GM12878 (cell line): ENCODE data around the gene CLBA1. TPM values are rescaled to one million over a fixed set of nuclear protein-coding genes. Genes with fewer than 3 reads are reported as not detected.

Source experiments
- GATAD2B ChIP-seq: fragments of 450-650 bp; conservative IDR thresholded peaks from 2 replicates; pipeline ENCODE4 v1.6.1; 2017; ENCODE audit warnings: low read depth, mild to moderate bottlenecking, moderate library complexity
- MTA3 ChIP-seq: IDR thresholded peaks from 2 replicates; pipeline ENCODE4 v1.6.1; 2012; ENCODE audit warnings: low read length, inconsistent platforms, borderline replicate concordance
- NBN ChIP-seq: fragments of 450-650 bp; IDR thresholded peaks from 2 replicates; pipeline ENCODE4 v1.6.1; 2016
- SRF ChIP-seq, 2 experiments: IDR thresholded peaks; 2 replicates each; pipeline ENCODE4 v1.6.1; 2011; ENCODE audit warnings: low read depth in 2 of 2, low read length in 2 of 2, mild to moderate bottlenecking in 1 of 2, moderate library complexity in 1 of 2
- TCF7 ChIP-seq: IDR thresholded peaks from 2 replicates; pipeline ENCODE4 v1.6.1; 2014; ENCODE audit warnings: antibody characterized with exemption, borderline replicate concordance
- polyA plus RNA-seq, 11 experiments: library from polyadenylated mRNA; depleted of rRNA in 4 of 11; unstranded in 6 of 11; stranded (reverse) in 5 of 11; fragments of >200 nt; fragmentation: Nextera tagmentation in 4 of 11; fragmentation: Illumina TruSeq in 1 of 11; extraction: Ambion mirVana in 4 of 11; extraction: Trizol in 1 of 11; gene quantifications; 1 replicate in 1 of 11; 2 replicates in 10 of 11; pipeline versions ENCODE4 v1.2.1 to v1.2.3, GENCODE V29; 2011 to 2016; ENCODE audit warnings: inconsistent platforms in 2 of 11, missing spikeins in 2 of 11, low read depth in 1 of 11
- total RNA-seq, 4 experiments: library from RNA; depleted of rRNA in 3 of 4; stranded (reverse); fragments of >200 nt in 3 of 4; fragmentation: Illumina TruSeq in 1 of 4; extraction: Trizol in 1 of 4; gene quantifications; 2 replicates each; pipeline versions ENCODE4 v1.2.1 to v1.2.3, GENCODE V29; 2013 to 2021
- TF ChIP-seq, protein P1 (sequence below): fragments of 450-650 bp; conservative IDR thresholded peaks from 2 replicates; pipeline ENCODE4 v1.6.1; 2017; ENCODE audit warnings: mild to moderate bottlenecking, moderate library complexity
- TF ChIP-seq, protein P2 (sequence below): fragments of 450-650 bp; IDR thresholded peaks from 2 replicates; pipeline ENCODE4 v1.6.1; 2017; ENCODE audit warnings: antibody characterized with exemption, mild to moderate bottlenecking, moderate library complexity

The CLBA1 gene
- total and polyA plus RNA-seq, 10 of the 15 experiments (the other 5 are each of a cell fraction or from before 2014, with no cell fraction given), result 0.07 to 1.1 (median 0.62) TPM; not detected in 1

DNA sequence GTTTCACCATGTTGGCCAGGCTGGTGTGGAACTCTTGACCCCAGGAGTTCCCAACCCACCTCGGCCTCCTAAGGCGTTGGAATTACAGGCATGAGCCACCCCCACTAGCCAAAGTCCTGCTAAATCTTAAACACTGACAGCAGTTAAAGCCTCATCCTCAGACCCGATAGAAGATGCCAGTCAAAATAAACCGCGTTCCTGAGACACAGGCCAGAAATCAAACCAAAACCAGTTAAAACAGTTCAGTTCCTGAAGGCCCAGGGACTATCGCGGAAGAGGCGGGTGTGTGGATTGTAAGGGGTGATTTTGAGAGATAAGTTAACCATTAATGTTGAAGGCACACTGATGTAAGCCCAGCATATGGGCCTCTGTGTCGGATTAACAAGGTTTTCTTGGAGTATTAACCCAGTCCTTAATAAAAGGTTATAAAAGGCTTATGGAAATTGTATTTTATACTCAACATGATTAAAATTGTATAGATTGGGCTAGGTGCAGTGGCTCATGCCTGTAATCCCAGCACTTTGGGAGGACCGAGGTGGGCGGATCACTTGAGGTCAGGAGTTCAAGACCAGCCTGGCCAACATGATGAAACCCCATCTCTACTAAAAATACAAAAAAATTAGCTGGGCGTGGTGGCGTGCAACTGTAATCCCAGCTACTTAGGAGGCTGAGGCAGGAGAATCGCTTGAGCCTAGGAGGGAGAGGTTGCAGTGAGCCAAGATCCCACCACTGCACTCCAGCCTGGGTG is 54.0 kb downstream of the CLBA1 start (continued):
- TF ChIP-seq MTA3, result no peak
- no peak for TF ChIP-seq TCF7
- no peak for TF ChIP-seq NBN
- TF ChIP-seq GATAD2B, result no peak
- TF ChIP-seq, protein P1, sequence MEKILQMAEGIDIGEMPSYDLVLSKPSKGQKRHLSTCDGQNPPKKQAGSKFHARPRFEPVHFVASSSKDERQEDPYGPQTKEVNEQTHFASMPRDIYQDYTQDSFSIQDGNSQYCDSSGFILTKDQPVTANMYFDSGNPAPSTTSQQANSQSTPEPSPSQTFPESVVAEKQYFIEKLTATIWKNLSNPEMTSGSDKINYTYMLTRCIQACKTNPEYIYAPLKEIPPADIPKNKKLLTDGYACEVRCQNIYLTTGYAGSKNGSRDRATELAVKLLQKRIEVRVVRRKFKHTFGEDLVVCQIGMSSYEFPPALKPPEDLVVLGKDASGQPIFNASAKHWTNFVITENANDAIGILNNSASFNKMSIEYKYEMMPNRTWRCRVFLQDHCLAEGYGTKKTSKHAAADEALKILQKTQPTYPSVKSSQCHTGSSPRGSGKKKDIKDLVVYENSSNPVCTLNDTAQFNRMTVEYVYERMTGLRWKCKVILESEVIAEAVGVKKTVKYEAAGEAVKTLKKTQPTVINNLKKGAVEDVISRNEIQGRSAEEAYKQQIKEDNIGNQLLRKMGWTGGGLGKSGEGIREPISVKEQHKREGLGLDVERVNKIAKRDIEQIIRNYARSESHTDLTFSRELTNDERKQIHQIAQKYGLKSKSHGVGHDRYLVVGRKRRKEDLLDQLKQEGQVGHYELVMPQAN, result no peak
- TF ChIP-seq, protein P2, sequence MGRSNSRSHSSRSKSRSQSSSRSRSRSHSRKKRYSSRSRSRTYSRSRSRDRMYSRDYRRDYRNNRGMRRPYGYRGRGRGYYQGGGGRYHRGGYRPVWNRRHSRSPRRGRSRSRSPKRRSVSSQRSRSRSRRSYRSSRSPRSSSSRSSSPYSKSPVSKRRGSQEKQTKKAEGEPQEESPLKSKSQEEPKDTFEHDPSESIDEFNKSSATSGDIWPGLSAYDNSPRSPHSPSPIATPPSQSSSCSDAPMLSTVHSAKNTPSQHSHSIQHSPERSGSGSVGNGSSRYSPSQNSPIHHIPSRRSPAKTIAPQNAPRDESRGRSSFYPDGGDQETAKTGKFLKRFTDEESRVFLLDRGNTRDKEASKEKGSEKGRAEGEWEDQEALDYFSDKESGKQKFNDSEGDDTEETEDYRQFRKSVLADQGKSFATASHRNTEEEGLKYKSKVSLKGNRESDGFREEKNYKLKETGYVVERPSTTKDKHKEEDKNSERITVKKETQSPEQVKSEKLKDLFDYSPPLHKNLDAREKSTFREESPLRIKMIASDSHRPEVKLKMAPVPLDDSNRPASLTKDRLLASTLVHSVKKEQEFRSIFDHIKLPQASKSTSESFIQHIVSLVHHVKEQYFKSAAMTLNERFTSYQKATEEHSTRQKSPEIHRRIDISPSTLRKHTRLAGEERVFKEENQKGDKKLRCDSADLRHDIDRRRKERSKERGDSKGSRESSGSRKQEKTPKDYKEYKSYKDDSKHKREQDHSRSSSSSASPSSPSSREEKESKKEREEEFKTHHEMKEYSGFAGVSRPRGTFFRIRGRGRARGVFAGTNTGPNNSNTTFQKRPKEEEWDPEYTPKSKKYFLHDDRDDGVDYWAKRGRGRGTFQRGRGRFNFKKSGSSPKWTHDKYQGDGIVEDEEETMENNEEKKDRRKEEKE, result no peak
- TF ChIP-seq SRF (IDR thresholded peaks at IDR 0.05; ENCODE audit: low read depth in 2 of 2, low read length in 2 of 2), result no peak
